Fibroblast of pulmonary artery (primary cell): ENCODE results near the gene PPY.

Source experiments
- DNase-seq: peaks from one replicate; pipeline ENCODE4 v3.0.0-alpha.2; 2010; ENCODE audit warnings: low read depth
- H3K4me3 ChIP-seq: replicated peaks from 2 replicates; pipeline ENCODE4 v1.5.1; 2011; ENCODE audit warnings: low read depth, mild to moderate bottlenecking, control low read depth, low read length, moderate library complexity
- TF ChIP-seq, protein P1 (sequence below): IDR thresholded peaks from 2 replicates; pipeline ENCODE4 v1.5.1; 2011; ENCODE audit warnings: mild to moderate bottlenecking, control low read depth, low read length, inconsistent platforms; ENCODE audit errors: missing control alignments

The PPY gene

GRCh38 chr17:43909537-43910231 is 32.6 kb downstream of the PPY start:
- H3K4me3 ChIP-seq, result no peak overlapping the region
- DNase-seq, result no peak
- TF ChIP-seq, protein P1, sequence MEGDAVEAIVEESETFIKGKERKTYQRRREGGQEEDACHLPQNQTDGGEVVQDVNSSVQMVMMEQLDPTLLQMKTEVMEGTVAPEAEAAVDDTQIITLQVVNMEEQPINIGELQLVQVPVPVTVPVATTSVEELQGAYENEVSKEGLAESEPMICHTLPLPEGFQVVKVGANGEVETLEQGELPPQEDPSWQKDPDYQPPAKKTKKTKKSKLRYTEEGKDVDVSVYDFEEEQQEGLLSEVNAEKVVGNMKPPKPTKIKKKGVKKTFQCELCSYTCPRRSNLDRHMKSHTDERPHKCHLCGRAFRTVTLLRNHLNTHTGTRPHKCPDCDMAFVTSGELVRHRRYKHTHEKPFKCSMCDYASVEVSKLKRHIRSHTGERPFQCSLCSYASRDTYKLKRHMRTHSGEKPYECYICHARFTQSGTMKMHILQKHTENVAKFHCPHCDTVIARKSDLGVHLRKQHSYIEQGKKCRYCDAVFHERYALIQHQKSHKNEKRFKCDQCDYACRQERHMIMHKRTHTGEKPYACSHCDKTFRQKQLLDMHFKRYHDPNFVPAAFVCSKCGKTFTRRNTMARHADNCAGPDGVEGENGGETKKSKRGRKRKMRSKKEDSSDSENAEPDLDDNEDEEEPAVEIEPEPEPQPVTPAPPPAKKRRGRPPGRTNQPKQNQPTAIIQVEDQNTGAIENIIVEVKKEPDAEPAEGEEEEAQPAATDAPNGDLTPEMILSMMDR, result no peak

DNA sequence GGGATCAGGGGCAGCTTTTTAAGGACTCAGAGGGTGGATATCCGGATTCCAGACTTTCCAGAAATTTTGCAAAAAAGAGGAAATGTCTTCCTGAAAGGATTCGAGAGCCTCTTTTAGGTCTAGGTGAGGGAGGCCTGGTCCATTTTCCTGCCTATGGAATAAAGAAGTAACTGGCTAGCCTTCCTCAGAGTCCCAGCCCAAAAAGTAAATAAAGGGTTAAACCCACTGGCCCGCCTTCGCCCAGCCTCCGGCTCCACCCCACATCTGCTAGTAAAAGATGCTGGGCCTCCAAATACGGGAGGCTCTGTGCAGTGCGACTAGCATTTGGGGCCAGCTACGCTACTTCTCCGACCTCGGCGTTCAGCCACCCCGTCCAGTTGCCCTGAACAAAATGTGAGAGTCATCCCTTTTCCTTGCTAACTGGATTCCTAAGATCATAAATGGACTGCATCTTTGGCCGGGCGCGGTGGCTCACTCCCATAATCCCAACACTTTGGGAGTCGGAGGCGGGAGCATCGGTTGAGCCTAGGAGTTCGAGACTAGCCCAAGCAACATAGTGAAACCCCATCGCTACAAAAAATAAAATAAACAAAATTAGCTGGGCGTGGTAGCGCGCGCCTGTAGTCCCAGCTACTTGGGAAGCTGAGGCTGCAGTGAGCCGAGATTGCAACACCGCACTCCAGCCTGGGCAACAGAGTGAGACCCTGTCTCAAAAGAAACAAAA is 34.1 kb downstream of the PPY start:
- TF ChIP-seq, protein P1, result no peak
- peak overlapping the region; percentile 68 for H3K4me3 ChIP-seq
- DNase-seq, result peak; percentile 70

- TF ChIP-seq, protein P1, result peak; percentile 13
- H3K4me3 ChIP-seq, result peak within 1 kb of the TSS; percentile 68
- DNase-seq, result peak; percentile 66
Observed at GRCh38 chr17:43907425-43907981, 34.8 kb downstream of the PPY start, which contains the start of gene MPP2. TSS of gene MPP2 (minus strand) at chr17:43907536. CDS start at chr17:43904460, 3,076 bp downstream.

DNA sequence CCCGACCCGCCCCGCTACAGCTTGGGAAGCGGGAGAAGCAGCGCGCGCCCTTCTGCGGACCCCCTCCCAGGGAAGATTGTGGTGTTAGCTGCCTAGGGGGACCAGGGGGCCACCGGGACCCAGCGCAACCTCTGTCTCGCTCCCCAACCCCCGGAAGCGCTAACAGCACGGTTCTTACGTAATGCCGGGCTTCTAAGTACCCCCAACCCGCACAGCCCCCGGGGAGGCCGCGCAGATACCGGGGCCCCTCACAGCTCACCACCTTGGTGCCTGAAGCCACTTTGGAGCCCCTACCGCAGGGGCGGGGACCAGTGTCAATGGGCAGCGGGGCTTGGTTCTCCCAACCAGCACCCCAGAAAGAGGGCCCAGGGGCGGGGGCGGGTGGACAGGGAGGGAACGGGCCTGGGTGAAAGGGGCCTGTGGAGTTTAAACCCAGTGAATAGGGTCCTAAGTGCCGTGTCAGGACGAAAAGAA is 35.3 kb downstream of the PPY start:
- H3K4me3 ChIP-seq, result peak overlapping the region; percentile 68
- DNase-seq, result no peak
- TF ChIP-seq, protein P1, result no peak

DNA sequence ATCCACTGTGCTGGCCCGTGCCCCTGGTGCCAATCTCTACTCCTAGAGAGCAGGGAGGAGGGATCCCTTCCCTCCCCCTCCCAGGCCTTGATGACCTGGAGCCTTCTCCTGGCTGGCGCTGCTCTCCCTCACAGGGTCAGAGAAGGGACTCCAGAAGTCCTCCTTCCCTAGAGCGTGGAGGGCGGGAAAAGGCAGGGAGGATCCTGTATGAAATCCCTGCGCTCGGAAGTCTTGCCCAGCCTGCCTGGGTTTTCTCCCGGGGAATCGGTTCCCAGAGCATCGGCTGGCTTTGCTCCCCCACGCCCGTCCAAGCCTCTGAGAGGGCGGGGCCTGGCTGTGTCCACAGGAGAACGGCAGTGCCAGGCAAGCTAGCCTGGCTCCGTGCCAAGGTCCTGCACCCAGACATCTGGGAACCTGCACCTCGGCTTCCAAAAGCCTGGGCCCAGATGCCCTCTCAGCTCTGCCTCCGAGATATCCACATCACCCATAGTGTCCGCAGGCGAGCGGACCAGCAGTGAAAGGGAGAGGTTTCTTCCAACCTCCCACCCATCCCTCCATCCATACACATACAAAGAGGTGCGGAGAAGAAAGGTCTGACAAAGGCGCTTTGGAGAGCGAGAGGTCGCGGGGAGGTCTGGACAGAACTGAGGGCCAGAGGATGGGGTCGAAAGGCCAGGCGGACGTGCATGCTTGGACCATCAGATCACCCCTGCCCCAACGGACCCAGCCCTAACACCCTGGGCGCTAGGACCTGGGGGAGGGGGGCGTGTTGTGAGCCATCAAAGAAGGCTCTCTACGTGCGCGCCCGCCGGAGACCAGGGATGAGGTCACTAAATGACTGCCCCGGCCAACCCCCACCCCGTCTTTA is 36.1 kb downstream of the PPY start:
- DNase-seq, result peak; percentile 49
- TF ChIP-seq, protein P1, result no peak
- H3K4me3 ChIP-seq, result peak overlapping the region; percentile 68

DNA sequence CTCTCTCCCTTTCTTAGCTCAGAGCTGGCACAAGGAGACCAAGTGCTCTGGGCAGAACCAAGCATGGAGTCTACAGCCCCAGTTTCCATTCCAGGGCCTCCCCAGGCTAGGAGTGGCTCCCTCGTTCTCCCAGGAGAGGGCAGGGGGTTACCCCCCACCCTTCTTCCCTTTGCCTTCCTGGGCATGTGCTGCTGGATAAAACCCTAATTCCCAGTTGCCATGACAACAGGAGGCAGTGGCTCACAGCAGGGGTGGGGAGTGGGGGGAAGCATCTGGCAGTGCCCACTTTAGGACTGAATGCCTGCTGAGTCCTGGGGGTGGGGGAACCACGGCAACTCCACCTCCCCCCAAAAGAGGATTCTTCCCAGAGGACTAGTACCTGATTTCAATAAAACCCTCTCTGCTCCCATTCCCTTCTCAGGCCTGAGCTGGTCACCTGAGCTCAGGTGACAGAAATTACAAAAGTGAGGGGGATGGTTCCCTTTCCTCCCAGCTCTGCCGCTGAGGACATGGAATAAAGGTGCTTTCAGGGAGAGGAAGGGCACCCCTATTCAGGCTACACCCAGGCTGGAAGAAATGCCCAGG is 36.8 kb downstream of the PPY start:
- no peak for DNase-seq
- H3K4me3 ChIP-seq, result no peak overlapping the region
- TF ChIP-seq, protein P1, result no peak
